Panc1 (cell line): Measurements from ENCODE around the gene TMEM134. TPM values are rescaled to one million over a fixed set of nuclear protein-coding genes. Genes with fewer than 3 reads are reported as not detected.

Experiments used
- ATAC-seq: fragments of 200-7000 bp; cut with Tn5 transposase; 2 replicates; pipeline ENCODE4 v1.9.1; 2020; ENCODE audit warnings: mild to moderate bottlenecking, moderate library complexity
- BruUV-seq: library from RNA; stranded (reverse); fragments of 400-500 nt; replicated peaks from 2 replicates; lab custom pipeline; 2021; lab: Mats Ljungman, UMichigan
- CTCF ChIA-PET: fragments of 300-600 bp; sonication (Branson Sonifier 250); formaldehyde crosslinking; loops from one replicate; lab custom pipeline; 2022; ENCODE audit warnings: antibody characterized with exemption; lab: Charles Lee
- POLR2A ChIA-PET: fragments of 300-600 bp; sonication (Branson Sonifier 250); formaldehyde crosslinking; loops from one replicate; lab custom pipeline; 2022; ENCODE audit warnings: antibody characterized with exemption; lab: Charles Lee
- DNase-seq: peaks from one replicate; pipeline ENCODE4 v3.0.0-alpha.2; 2010; ENCODE audit warnings: low read depth, low spot score
- H3K27ac ChIP-seq: 2 replicates; pipeline ENCODE4 v1.5.1; 2011; ENCODE audit warnings: mild to moderate bottlenecking, low read length, inconsistent platforms
- H3K27me3 ChIP-seq: fragments of 200-500 bp; sonication (Bioruptor generic); 2 replicates; pipeline ENCODE4 v1.6.0; 2014; ENCODE audit warnings: low read length, inconsistent platforms; ENCODE audit not compliant: control insufficient read depth, insufficient read depth
- H3K36me3 ChIP-seq: fragments of 200-500 bp; sonication (Bioruptor generic); 2 replicates; pipeline ENCODE4 v1.5.1; 2014; ENCODE audit warnings: inconsistent platforms, mild to moderate bottlenecking, low read length, moderate library complexity; ENCODE audit not compliant: control insufficient read depth, insufficient read depth
- H3K4me1 ChIP-seq: 2 replicates; pipeline ENCODE4 v1.5.1; 2011; ENCODE audit warnings: inconsistent platforms, mild to moderate bottlenecking, low read length, moderate library complexity; ENCODE audit not compliant: control insufficient read depth, insufficient read depth
- H3K4me3 ChIP-seq, 2 experiments: 2 replicates each; pipeline ENCODE4 v1.5.1; 2011 to 2012; ENCODE audit warnings: low read depth in 2 of 2, low read length in 2 of 2, mild to moderate bottlenecking in 2 of 2, inconsistent platforms in 1 of 2, moderate library complexity in 1 of 2
- H3K9me3 ChIP-seq: fragments of 200-500 bp; sonication (Bioruptor generic); 2 replicates; pipeline ENCODE4 v1.5.1; 2014; ENCODE audit warnings: low read depth, mild to moderate bottlenecking, inconsistent platforms, low read length, moderate library complexity; ENCODE audit not compliant: control insufficient read depth, insufficient read depth
- CTCF ChIP-seq: fragments of 450-650 bp; IDR thresholded peaks from 2 replicates; pipeline ENCODE4 v1.5.1; 2017; ENCODE audit warnings: mild to moderate bottlenecking
- POLR2AphosphoS5 ChIP-seq: IDR thresholded peaks from 2 replicates; pipeline ENCODE4 v1.6.1; 2012; ENCODE audit warnings: mild to moderate bottlenecking, low read depth, low read length, moderate library complexity
- REST ChIP-seq, 2 experiments: IDR thresholded peaks; 2 replicates each; pipeline ENCODE4 v1.6.1; 2011 to 2012; ENCODE audit warnings: low read depth in 2 of 2, control low read depth in 1 of 2, low read length in 1 of 2, mild to moderate bottlenecking in 1 of 2, moderate library complexity in 1 of 2; ENCODE audit not compliant: insufficient read depth in 1 of 2
- SIN3A ChIP-seq: IDR thresholded peaks from 2 replicates; pipeline ENCODE4 v1.6.1; 2012; ENCODE audit warnings: low read depth, mild to moderate bottlenecking, low read length, moderate library complexity, borderline replicate concordance; ENCODE audit not compliant: insufficient read depth
- TCF7L2 ChIP-seq: IDR thresholded peaks from 2 replicates; pipeline ENCODE4 v1.6.1; 2011; ENCODE audit warnings: mild to moderate bottlenecking, low read depth, low read length, inconsistent platforms
- in situ Hi-C: cut with HindIII; loops from 2 replicates; pipeline ENCODE4 v1.10.0; 2016; ENCODE audit warnings: low sequenced_read_pairs, low pct_unique_long_range_greater_than_20kb
- intact Hi-C: fragments of 100-400 bp; cut with micrococcal nuclease; formaldehyde crosslinking; loops from one replicate; pipeline ENCODE4 v1.10.0; 2022; ENCODE audit not compliant: unreplicated experiment
- total RNA-seq: library from RNA; stranded (reverse); gene quantifications from one replicate; pipeline ENCODE4 v1.2.1, GENCODE V29; 2021; ENCODE audit not compliant: unreplicated experiment

The TMEM134 gene
- total RNA-seq, 1 experiment from 2014 or later, result 65.0 TPM

- Histone ChIP-seq H3K4me1 (peaks cover 25% of the 10 kb centered on the region), H3K27ac (peak within 1 kb of the TSS; percentile 88), H3K27me3 (no peaks in the 10 kb centered on the region), H3K9me3 (no peaks in the 10 kb centered on the region), H3K4me3 (peak within 1 kb of the TSS; percentile 68 to 82), H3K36me3 (no peaks in the 10 kb centered on the region; the same call in 1 of the 2 replicates)
- no peak for TF ChIP-seq CTCF
- TF ChIP-seq POLR2AphosphoS5, result peak; percentile 66
- TF ChIP-seq REST (IDR thresholded peaks at IDR 0.05; ENCODE audit: insufficient read depth in 1 of 2, low read depth in 2 of 2, low read length in 1 of 2), result no peak
- no peak for TF ChIP-seq TCF7L2
- TF ChIP-seq SIN3A, result 0 out of 2 replicates have a peak, but pooled peaks have one; percentile 34
- CTCF ChIA-PET, result interaction anchor here (0.7 to 0.9 kb wide), 2 partner anchors 69 to 116 kb away, joined by 3 read pairs; no protein-coding TSS in a partner anchor
- ATAC-seq, result peak; percentile 85
- intact Hi-C loops (loop anchor here (5.0 kb wide), 1 partner anchor 96 kb away; no protein-coding TSS in a partner anchor), in situ Hi-C loops (no loop called here)
- peak; percentile 97 for DNase-seq
- POLR2A ChIA-PET, result interaction anchor here (0.6 kb wide), 1 partner anchor 84 kb away, joined by 4 read pairs; no protein-coding TSS in a partner anchor
- BruUV-seq, result no TSS peak
Observed at GRCh38 chr11:67507864-67508485, 38.9 kb upstream of the TMEM134 start, which contains the start of gene CDK2AP2. Gene CDK2AP2 (minus strand): TSS chr11:67508162. CDS start chr11:67508082, 80 bp downstream.

- POLR2A ChIA-PET, result no interaction called here
- CTCF ChIA-PET, result interaction anchor here (0.9 kb wide), 1 partner anchor 69 kb away, joined by 3 read pairs; no protein-coding TSS in a partner anchor
- DNase-seq, result no peak
Observed at GRCh38 chr11:67507242-67507863, 38.3 kb upstream of the TMEM134 start.

More at GRCh38 chr11:67507242-67507863, 38.3 kb upstream of the TMEM134 start:
- no peaks in the 10 kb centered on the region for H3K9me3 ChIP-seq
- H3K27ac ChIP-seq, result peak overlapping the region; percentile 88
- intact Hi-C loops (loop anchor here (5.0 kb wide), 1 partner anchor 95 kb away; no protein-coding TSS in a partner anchor), in situ Hi-C loops (no loop called here)
- no peak; the same call in 1 of the 2 replicates for ATAC-seq
- no TSS peak for BruUV-seq
- H3K36me3 ChIP-seq, result no peaks in the 10 kb centered on the region; the same call in 1 of the 2 replicates
- TF ChIP-seq REST (IDR thresholded peaks at IDR 0.05; ENCODE audit: insufficient read depth in 1 of 2, low read depth in 2 of 2, low read length in 1 of 2) (no peak), CTCF (no peak), TCF7L2 (no peak), SIN3A (no peak), POLR2AphosphoS5 (no peak)
- H3K4me1 ChIP-seq, result peaks cover 25% of the 10 kb centered on the region
- peak overlapping the region; percentile 68 to 82 for H3K4me3 ChIP-seq
- H3K27me3 ChIP-seq, result no peaks in the 10 kb centered on the region
